Measurements from ENCODE around the gene PINLYP. TPM values are rescaled to one million over a fixed set of nuclear protein-coding genes. Genes with fewer than 3 reads are reported as not detected.

Gene PINLYP
- total and polyA plus RNA-seq, 2 donors (not counting 1 experiment from before 2014, with no cell fraction given): 5.1 to 14.7 TPM

GRCh38 chr19:43595605-43595998 is 20.0 kb downstream of the PINLYP start:
- no peaks in the 10 kb centered on the region for H3K9me3 ChIP-seq (ENCODE audit: control insufficient read depth, insufficient read depth, low read depth, low read length)
- no peaks in the 10 kb centered on the region for H4K20me1 ChIP-seq (ENCODE audit: control insufficient read depth, extremely low read depth, insufficient read depth, low read length)
- peaks cover 42% of the 10 kb centered on the region for H3K79me2 ChIP-seq (ENCODE audit: control insufficient read depth, insufficient read depth, low read length)
- TF ChIP-seq CTCF (conservative IDR thresholded peaks at IDR 0.05 in 1 of 2, IDR thresholded peaks at IDR 0.05 in 1 of 2; ENCODE audit: low read depth in 1 of 2, low read length in 2 of 2): no peak
- H3K4me1 ChIP-seq (ENCODE audit: control insufficient read depth, extremely low read depth, insufficient read depth, low read length): peaks cover 8% of the 10 kb centered on the region
- peak overlapping the region; percentile 84 for H3K27ac ChIP-seq (ENCODE audit: insufficient read depth, low read length)
- H2AFZ ChIP-seq (ENCODE audit: low read length): no peak overlapping the region
- H3K27me3 ChIP-seq (ENCODE audit: control insufficient read depth, insufficient read depth, low read length): no peaks in the 10 kb centered on the region
- H3K9ac ChIP-seq (ENCODE audit: insufficient read depth, low read length): peak overlapping the region; percentile 79
- peak overlapping the region; percentile 94 for H3K4me2 ChIP-seq (ENCODE audit: extremely low read depth, insufficient read depth, low read length)
- DNase-seq (ENCODE audit: low read depth in 2 of 2): no peak
- H3K36me3 ChIP-seq (ENCODE audit: control insufficient read depth, insufficient read depth, low read length): peaks cover 27% of the 10 kb centered on the region
- H3K4me3 ChIP-seq (replicated peaks in 1 of 4; ENCODE audit: control extremely low read depth in 1 of 4, insufficient read depth in 1 of 4, low read depth in 3 of 4, low read length in 4 of 4): peak overlapping the region; percentile 52 to 90 (median 78)

GRCh38 chr19:43595999-43596841 is 20.6 kb downstream of the PINLYP start, which contains the start of the genes IRGQ and ZNF576:
Gene IRGQ, minus strand, starts transcription at chr19:43596134. Its CDS starts 796 bp downstream, at chr19:43595338.
Gene ZNF576, plus strand, starts transcription at chr19:43596595. Its CDS starts 514 bp downstream, at chr19:43597109.
- Histone ChIP-seq H3K27me3 (ENCODE audit: control insufficient read depth, insufficient read depth, low read length) (no peaks in the 10 kb centered on the region), H3K36me3 (ENCODE audit: control insufficient read depth, insufficient read depth, low read length) (peaks cover 25% of the 10 kb centered on the region), H3K4me1 (ENCODE audit: control insufficient read depth, extremely low read depth, insufficient read depth, low read length) (peaks cover 8% of the 10 kb centered on the region), H3K27ac (ENCODE audit: insufficient read depth, low read length) (peak within 1 kb of the TSS; percentile 97), H3K4me2 (ENCODE audit: extremely low read depth, insufficient read depth, low read length) (peak within 1 kb of the TSS; percentile 99), H3K9ac (ENCODE audit: insufficient read depth, low read length) (peak within 1 kb of the TSS; percentile 98), H4K20me1 (ENCODE audit: control insufficient read depth, extremely low read depth, insufficient read depth, low read length) (no peaks in the 10 kb centered on the region), H3K79me2 (ENCODE audit: control insufficient read depth, insufficient read depth, low read length) (peaks cover 42% of the 10 kb centered on the region), H2AFZ (ENCODE audit: low read length) (peak within 1 kb of the TSS; percentile 13), H3K9me3 (ENCODE audit: control insufficient read depth, insufficient read depth, low read depth, low read length) (no peaks in the 10 kb centered on the region), H3K4me3 (replicated peaks in 1 of 4; ENCODE audit: control extremely low read depth in 1 of 4, insufficient read depth in 1 of 4, low read depth in 3 of 4, low read length in 4 of 4) (peak within 1 kb of the TSS; percentile 77 to 100 (median 90))
- DNase-seq (ENCODE audit: low read depth in 2 of 2): peak; percentile 96 to 99
- no peak for TF ChIP-seq EZH2 (IDR thresholded peaks at IDR 0.05; ENCODE audit: low read length, missing control alignments)
- TF ChIP-seq CTCF (conservative IDR thresholded peaks at IDR 0.05 in 1 of 2, IDR thresholded peaks at IDR 0.05 in 1 of 2; ENCODE audit: low read depth in 1 of 2, low read length in 2 of 2): no peak

- no peak for TF ChIP-seq EZH2 (IDR thresholded peaks at IDR 0.05; ENCODE audit: low read length, missing control alignments)
- no peak for TF ChIP-seq CTCF (conservative IDR thresholded peaks at IDR 0.05 in 1 of 2, IDR thresholded peaks at IDR 0.05 in 1 of 2; ENCODE audit: low read depth in 1 of 2, low read length in 2 of 2)
- DNase-seq (ENCODE audit: low read depth in 2 of 2): peak in 1 of 2 donors; percentile 14
- peaks cover 8% of the 10 kb centered on the region for H3K4me1 ChIP-seq (ENCODE audit: control insufficient read depth, extremely low read depth, insufficient read depth, low read length)
- H3K27me3 ChIP-seq (ENCODE audit: control insufficient read depth, insufficient read depth, low read length): no peaks in the 10 kb centered on the region
- H3K36me3 ChIP-seq (ENCODE audit: control insufficient read depth, insufficient read depth, low read length): peaks cover 24% of the 10 kb centered on the region
- peak overlapping the region; percentile 99 for H3K4me2 ChIP-seq (ENCODE audit: extremely low read depth, insufficient read depth, low read length)
- peak overlapping the region; percentile 97 for H3K27ac ChIP-seq (ENCODE audit: insufficient read depth, low read length)
- no peaks in the 10 kb centered on the region for H4K20me1 ChIP-seq (ENCODE audit: control insufficient read depth, extremely low read depth, insufficient read depth, low read length)
- H3K4me3 ChIP-seq (replicated peaks in 1 of 4; ENCODE audit: control extremely low read depth in 1 of 4, insufficient read depth in 1 of 4, low read depth in 3 of 4, low read length in 4 of 4): peak overlapping the region; percentile 64 to 100 (median 90)
- no peaks in the 10 kb centered on the region for H3K9me3 ChIP-seq (ENCODE audit: control insufficient read depth, insufficient read depth, low read depth, low read length)
- H2AFZ ChIP-seq (ENCODE audit: low read length): peak overlapping the region; percentile 13
- H3K79me2 ChIP-seq (ENCODE audit: control insufficient read depth, insufficient read depth, low read length): peaks cover 42% of the 10 kb centered on the region
- H3K9ac ChIP-seq (ENCODE audit: insufficient read depth, low read length): peak overlapping the region; percentile 98
Observed at GRCh38 chr19:43596842-43597461, 21.4 kb downstream of the PINLYP start.
